Liver (tissue), 9 donors: ENCODE data around the gene DAPK1. TPM values are rescaled to one million over a fixed set of nuclear protein-coding genes. Genes with fewer than 3 reads are reported as not detected.

Experiments
- DNase-seq: peaks from one replicate; pipeline ENCODE4 v3.0.0-alpha.2; 2017; ENCODE audit warnings: low spot score
- H3K27ac ChIP-seq, 2 donors: one replicate each; pipeline ENCODE4 v1.7.0; 2013; ENCODE audit warnings: inconsistent platforms in 2 of 2, low read length in 2 of 2, control low read depth in 1 of 2, low read depth in 1 of 2, mild to moderate bottlenecking in 1 of 2
- H3K27me3 ChIP-seq, 4 donors: one replicate each; pipeline versions ENCODE4 v1.6.1 to v1.7.0; 2013; ENCODE audit warnings: low read length in 3 of 4, inconsistent platforms in 1 of 4, mild to moderate bottlenecking in 1 of 4, moderate library complexity in 1 of 4; ENCODE audit not compliant: control insufficient read depth in 4 of 4, insufficient read depth in 4 of 4
- H3K36me3 ChIP-seq, 4 donors: one replicate each; pipeline versions ENCODE4 v1.6.1 to v1.7.0; 2013; ENCODE audit warnings: low read length in 3 of 4, mild to moderate bottlenecking in 3 of 4, low read depth in 1 of 4, moderate library complexity in 1 of 4; ENCODE audit not compliant: control insufficient read depth in 4 of 4, insufficient read depth in 3 of 4
- H3K4me1 ChIP-seq, 4 donors: one replicate each; pipeline versions ENCODE4 v1.6.1 to v1.7.0; 2013; ENCODE audit warnings: low read length in 3 of 4, mild to moderate bottlenecking in 3 of 4, moderate library complexity in 1 of 4; ENCODE audit not compliant: control insufficient read depth in 4 of 4, insufficient read depth in 4 of 4
- H3K4me3 ChIP-seq, 3 donors: one replicate each; pipeline versions ENCODE4 v1.6.1 to v1.7.0; 2013; ENCODE audit warnings: low read length in 3 of 3, control low read depth in 1 of 3, low read depth in 1 of 3, mild to moderate bottlenecking in 1 of 3
- H3K9ac ChIP-seq, 2 donors: one replicate each; pipeline ENCODE4 v1.7.0; 2013; ENCODE audit warnings: low read length in 2 of 2, mild to moderate bottlenecking in 2 of 2, moderate library complexity in 2 of 2, control low read depth in 1 of 2, low read depth in 1 of 2
- H3K9me3 ChIP-seq, 4 donors: one replicate each; pipeline versions ENCODE4 v1.6.1 to v1.7.0; 2013; ENCODE audit warnings: low read length in 3 of 4; ENCODE audit not compliant: control insufficient read depth in 4 of 4
- CTCF ChIP-seq: fragments of 150-350 bp; IDR thresholded peaks from 2 replicates; pipeline ENCODE4 v1.5.1; 2017; ENCODE audit warnings: improper control_type of control experiment, low read depth, low read length; ENCODE audit not compliant: missing input control
- FOXA2 ChIP-seq: IDR thresholded peaks from 2 replicates; pipeline ENCODE4 v1.6.1; 2016; ENCODE audit warnings: antibody characterized with exemption
- HNF4A ChIP-seq, 2 donors: conservative IDR thresholded peaks; 2 replicates each; pipeline ENCODE4 v1.6.1; 2016; ENCODE audit warnings: antibody characterized with exemption in 2 of 2, mild to moderate bottlenecking in 2 of 2
- NR2F2 ChIP-seq: IDR thresholded peaks from 2 replicates; pipeline ENCODE4 v1.6.1; 2016; ENCODE audit warnings: antibody characterized with exemption
- RAD21 ChIP-seq, 2 donors: IDR thresholded peaks; 2 replicates each; pipeline ENCODE4 v1.6.1; 2016; ENCODE audit warnings: antibody characterized with exemption in 2 of 2, mild to moderate bottlenecking in 2 of 2
- REST ChIP-seq: IDR thresholded peaks from 2 replicates; pipeline ENCODE4 v1.6.1; 2016; ENCODE audit warnings: antibody characterized with exemption, mild to moderate bottlenecking
- RXRA ChIP-seq, 2 donors: IDR thresholded peaks; 2 replicates each; pipeline ENCODE4 v1.6.1; 2017 to 2018; ENCODE audit warnings: antibody characterized with exemption in 2 of 2, mild to moderate bottlenecking in 1 of 2
- TAF1 ChIP-seq: conservative IDR thresholded peaks from 2 replicates; pipeline ENCODE4 v1.6.1; 2016; ENCODE audit warnings: antibody characterized with exemption, mild to moderate bottlenecking
- YY1 ChIP-seq: IDR thresholded peaks from 2 replicates; pipeline ENCODE4 v1.6.1; 2016; ENCODE audit warnings: antibody characterized with exemption, mild to moderate bottlenecking
- ZBTB33 ChIP-seq: IDR thresholded peaks from 2 replicates; pipeline ENCODE4 v1.6.1; 2016; ENCODE audit warnings: antibody characterized with exemption
- WGBS: extraction: QIAGEN DNeasy Blood & Tissue Kit; methylation state at CpG from one replicate; pipeline ENCODE4 v1.1.7; 2013; 5-methylcytosine and 5-hydroxymethylcytosine counted together
- polyA plus RNA-seq, 2 donors: library from polyadenylated mRNA; stranded (reverse) in 1 of 2; unstranded in 1 of 2; fragments of 200-250 nt in 1 of 2; fragments of >200 nt in 1 of 2; fragmentation: Nextera tagmentation in 1 of 2; extraction: Ambion mirVana in 1 of 2; gene quantifications; one replicate each; pipeline versions ENCODE4 v1.2.1 to v1.2.3, GENCODE V29; 2013 to 2015
- total RNA-seq, 2 donors: library from RNA; depleted of rRNA; stranded (reverse); fragments of >200 nt; gene quantifications; one replicate each; pipeline ENCODE4 v1.2.3, GENCODE V29; 2014
- donor health status: healthy.
- donor health status: healthy.
- donor health status: healthy.
- donor health status: healthy.
- donor health status: healthy.

DAPK1 gene
- total and polyA plus RNA-seq, 4 donors = 14.0 to 40.8 (median 21.8) TPM

- Histone ChIP-seq H3K9me3 (no peaks in the 10 kb centered on the region), H3K27me3 (no peaks in the 10 kb centered on the region), H3K9ac (no peak overlapping the region), H3K4me1 (peaks cover 1 to 12% (median 10%) of the 10 kb centered on the region in 4 donors), H3K27ac (no peak overlapping the region), H3K36me3 (peaks cover 0 to 12% (median 7%) of the 10 kb centered on the region in 4 donors), H3K4me3 (no peak overlapping the region)
- TF ChIP-seq HNF4A (conservative IDR thresholded peaks at IDR 0.05) = no peak
- WGBS = 92% methylated on average over 17 of the region's 17 CpGs
- peak; percentile 30 for DNase-seq
These were observed 180.3 kb downstream of the DAPK1 start for GRCh38 chr9:87677776-87678587.

- 83% methylated on average over 9 of the region's 9 CpGs for WGBS
- Histone ChIP-seq H3K9me3 (no peaks in the 10 kb centered on the region), H3K27me3 (no peaks in the 10 kb centered on the region), H3K27ac (no peak overlapping the region), H3K4me3 (no peak overlapping the region), H3K4me1 (peaks cover 1 to 14% (median 11%) of the 10 kb centered on the region in 4 donors), H3K9ac (no peak overlapping the region), H3K36me3 (peaks cover 0 to 16% (median 5%) of the 10 kb centered on the region in 4 donors)
- TF ChIP-seq RAD21 (IDR thresholded peaks at IDR 0.05) (peak; percentile 89 to 92), CTCF (peak; percentile 82), HNF4A (conservative IDR thresholded peaks at IDR 0.05) (no peak)
- peak; percentile 68 for DNase-seq
These were observed 181.1 kb downstream of the DAPK1 start for GRCh38 chr9:87678650-87679355.

- Histone ChIP-seq H3K4me3 (no peak overlapping the region), H3K9ac (no peak overlapping the region), H3K27me3 (no peaks in the 10 kb centered on the region), H3K36me3 (peaks cover 0 to 19% (median 4%) of the 10 kb centered on the region in 4 donors), H3K4me1 (peaks cover 0 to 33% (median 16%) of the 10 kb centered on the region in 4 donors), H3K9me3 (no peaks in the 10 kb centered on the region), H3K27ac (peak overlapping the region in 1 of 2 donors; percentile 11)
- 92% methylated on average over 11 of the region's 11 CpGs for WGBS
- TF ChIP-seq ZBTB33 (no peak), REST (no peak), FOXA2 (no peak), YY1 (no peak), RXRA (IDR thresholded peaks at IDR 0.05) (no peak), HNF4A (conservative IDR thresholded peaks at IDR 0.05) (peak; percentile 14 to 15), TAF1 (no peak), NR2F2 (no peak)
- DNase-seq = peak; percentile 30
These were observed 183.8 kb downstream of the DAPK1 start for GRCh38 chr9:87681271-87682061.
